ENCODE results near the gene ACP2. TPM values are rescaled to one million over a fixed set of nuclear protein-coding genes. Genes with fewer than 3 reads are reported as not detected.

ACP2 gene
- total RNA-seq (2011; cell fraction: chromatin; rRNA removed; ENCODE audit: low replicate concordance), result 46.3 and 108 TPM in 2 replicates
- 76.0 and 80.0 TPM in 2 replicates for total RNA-seq (2011; cell fraction: nucleolus; rRNA removed)
- total RNA-seq (2011; cell fraction: nucleoplasm; rRNA removed), result 60.6 and 60.9 TPM in 2 replicates
- 14.3 and 16.2 TPM in 2 replicates for total RNA-seq (2014; rRNA removed)
- total RNA-seq (2014; rRNA removed; fragmentation: Illumina TruSeq; extraction: Trizol), result 7.1 and 8.6 TPM in 2 replicates
- 11.6 and 12.1 TPM in 2 replicates for total RNA-seq (2015; rRNA removed; fragmentation: Illumina TruSeq; extraction: Trizol)
- 17.8 and 20.0 TPM in 2 replicates for total RNA-seq (2021)
- polyA plus RNA-seq (2011; rRNA removed), result 7.0 and 10.4 TPM in 2 replicates
- polyA plus RNA-seq (2011; cell fraction: cytosol; rRNA removed), result 8.2 and 13.6 TPM in 2 replicates
- polyA plus RNA-seq (2011; cell fraction: nucleus; rRNA removed), result 27.8 and 55.7 TPM in 2 replicates
- polyA plus RNA-seq (2012), result 13.9 and 20.7 TPM in 2 replicates
- polyA plus RNA-seq (2014; fragmentation: Illumina TruSeq; extraction: Trizol), result 14.0 and 19.1 TPM in 2 replicates
- 1 to 10 TPM; 1.9 to 2.2 TPM for polyA plus RNA-seq (2014; fragmentation: Nextera tagmentation; extraction: Ambion mirVana)
- polyA plus RNA-seq (2014; rRNA removed), result 12.4 and 14.4 TPM in 2 replicates
- 10.9 and 11.2 TPM in 2 replicates for polyA minus RNA-seq (2011; rRNA and poly(A)+ RNA removed)
- 9.5 and 12.3 TPM in 2 replicates for polyA minus RNA-seq (2011; cell fraction: cytosol; rRNA and poly(A)+ RNA removed)
- 25.4 and 26.9 TPM in 2 replicates for polyA minus RNA-seq (2011; cell fraction: nucleus; rRNA and poly(A)+ RNA removed)
- percentile 75 among the genes with signal in this experiment for Bru-seq, nascent RNA
- percentile 58 among the genes with signal in this experiment for BruChase-seq, experiment 1, labeled RNA remaining after a 2-hour chase
- percentile 58 among the genes with signal in this experiment for BruChase-seq, experiment 2, labeled RNA remaining after a 6-hour chase
- long read RNA-seq, experiment 1, transcript ACP2-201 (11 exons, 2,203 nt), result major isoform, 8 of 22 reads
- long read RNA-seq, experiment 1, partial matches to known transcripts, result 7 of 22 reads
- long read RNA-seq, experiment 1, other reads (novel, unspliced or antisense), result 6 of 22 reads
- long read RNA-seq, experiment 2, transcript ACP2-201 (11 exons, 2,203 nt), result major isoform, 17 of 26 reads
- long read RNA-seq, experiment 2, partial matches to known transcripts, result 1 of 26 reads
- long read RNA-seq, experiment 2, other reads (novel, unspliced or antisense), result 8 of 26 reads
- long read RNA-seq, experiment 3, transcript ACP2-201 (11 exons, 2,203 nt), result major isoform, 7 of 8 reads
- long read RNA-seq, experiment 3, partial matches to known transcripts, result 0 of 8 reads
- long read RNA-seq, experiment 3, other reads (novel, unspliced or antisense), result 1 of 8 reads

- H3K4me1 ChIP-seq (replicated peaks in 1 of 2; ENCODE audit: control insufficient read depth in 2 of 2, insufficient read depth in 2 of 2, low read length in 2 of 2), result peaks cover 13 to 19% of the 10 kb centered on the region in 2 experiments; a peak in 4 of 5 replicates
- in situ Hi-C loops (cut with MboI), result no loop called here
- H3K9me3 ChIP-seq (replicated peaks; ENCODE audit: control insufficient read depth, insufficient read depth, low read depth, low read length), result no peaks in the 10 kb centered on the region
- FAIRE-seq (peak; percentile 87), ATAC-seq (peak; percentile 93), DNase-seq (ENCODE audit: extremely low read depth in 1 of 4, low spot score in 3 of 4) (peak; percentile 82 to 94 (median 84))
- under 1% methylated on average over 45 of the region's 45 CpGs for WGBS (ENCODE audit: insufficient coverage, low coverage, missing lambda C conversion rate)
- H3K27me3 ChIP-seq (ENCODE audit: control insufficient read depth in 2 of 2, insufficient read depth in 2 of 2, low read length in 2 of 2), result no peaks in the 10 kb centered on the region
- CTCF ChIA-PET (ENCODE audit: low intra/inter-chr PET ratio), result no interaction called here
- H3K4me2 ChIP-seq (ENCODE audit: insufficient read depth, low read length), result peak within 1 kb of the TSS; percentile 100
- H2AFZ ChIP-seq (ENCODE audit: low read depth, low read length), result peak within 1 kb of the TSS; percentile 100
- peaks cover 27% of the 10 kb centered on the region; the same call in 2 of the 3 replicates for H3K36me3 ChIP-seq (ENCODE audit: control insufficient read depth, insufficient read depth, low read length)
- peaks cover 31% of the 10 kb centered on the region for H3K79me2 ChIP-seq (ENCODE audit: control insufficient read depth, insufficient read depth, low read length)
- no peaks in the 10 kb centered on the region for H3K9me1 ChIP-seq (ENCODE audit: control insufficient read depth, insufficient read depth, low read length)
- H3K9ac ChIP-seq (ENCODE audit: insufficient read depth in 1 of 2, low read depth in 2 of 2, low read length in 2 of 2), result peak within 1 kb of the TSS; percentile 97 to 98
- H3K4me3 ChIP-seq, result peak within 1 kb of the TSS; percentile 97
- H4K20me1 ChIP-seq (replicated peaks; ENCODE audit: control insufficient read depth, insufficient read depth, low read length), result no peaks in the 10 kb centered on the region
- POLR2A ChIA-PET, result interaction anchor here (0.5 to 10.1 kb wide), 16 partner anchors 10 to 422 kb away, joined by 3 to 110 read pairs (median 4); partner anchors contain the start of genes MADD and NR1H3
- peak within 1 kb of the TSS; percentile 96 for H3K27ac ChIP-seq (ENCODE audit: extremely low read depth, low read depth, low read length)
- BruUV-seq (replicated peaks), result TSS peak; percentile 91
- intact Hi-C loops (cut with micrococcal nuclease), result loop anchor here (1.0 to 2.0 kb wide), 2 partner anchors 20 to 72 kb away; partner anchors contain the start of gene ARFGAP2
- peak; percentile 74 for TF ChIP-seq SOX6 (IDR thresholded peaks at IDR 0.05)
- peak; percentile 95 for TF ChIP-seq PHF8 (IDR thresholded peaks at IDR 0.05; ENCODE audit: borderline replicate concordance, low read length)
- peak; percentile 79 for TF ChIP-seq NKRF (IDR thresholded peaks at IDR 0.05; ENCODE audit: borderline replicate concordance)
- peak; percentile 75; the same call in 1 of the 2 replicates for TF ChIP-seq NR1H2 (CRISPR knock-in tag; IDR thresholded peaks at IDR 0.05)
- no peak for TF ChIP-seq RBM14 (IDR thresholded peaks at IDR 0.05; ENCODE audit: borderline replicate concordance, insufficient read depth, low read depth, low read length)
- TF ChIP-seq ZBTB1 (CRISPR knock-in tag; IDR thresholded peaks at IDR 0.05; ENCODE audit: borderline replicate concordance, low read depth), result peak; percentile 27; the same call in 1 of the 2 replicates
- TF ChIP-seq TBL1XR1 (IDR thresholded peaks at IDR 0.05; ENCODE audit: low read length in 2 of 2), result peak; percentile 24 to 62; a peak in 2 of 4 replicates
- no peak; the same call in 1 of the 2 replicates for TF ChIP-seq THRB (CRISPR knock-in tag; conservative IDR thresholded peaks at IDR 0.05)
- peak; percentile 92 for TF ChIP-seq ZNF175 (CRISPR knock-in tag; IDR thresholded peaks at IDR 0.05; ENCODE audit: low read depth)
- no peak for TF ChIP-seq CCAR2 (IDR thresholded peaks at IDR 0.05; ENCODE audit: low read depth, low read length)
- TF ChIP-seq KLF10 (CRISPR knock-in tag; IDR thresholded peaks at IDR 0.05), result no peak
- peak; percentile 68 for TF ChIP-seq ETV1 (tag; conservative IDR thresholded peaks at IDR 0.05; ENCODE audit: low read depth)
Observed at GRCh38 chr11:47248664-47249377, at the start of gene ACP2. Gene ACP2, minus strand, starts transcription at chr11:47248814. Its CDS starts 25 bp downstream, at chr11:47248789.

All from K562 (cell line).